ENCODE results near the gene MB21D2.

The MB21D2 gene

DNA sequence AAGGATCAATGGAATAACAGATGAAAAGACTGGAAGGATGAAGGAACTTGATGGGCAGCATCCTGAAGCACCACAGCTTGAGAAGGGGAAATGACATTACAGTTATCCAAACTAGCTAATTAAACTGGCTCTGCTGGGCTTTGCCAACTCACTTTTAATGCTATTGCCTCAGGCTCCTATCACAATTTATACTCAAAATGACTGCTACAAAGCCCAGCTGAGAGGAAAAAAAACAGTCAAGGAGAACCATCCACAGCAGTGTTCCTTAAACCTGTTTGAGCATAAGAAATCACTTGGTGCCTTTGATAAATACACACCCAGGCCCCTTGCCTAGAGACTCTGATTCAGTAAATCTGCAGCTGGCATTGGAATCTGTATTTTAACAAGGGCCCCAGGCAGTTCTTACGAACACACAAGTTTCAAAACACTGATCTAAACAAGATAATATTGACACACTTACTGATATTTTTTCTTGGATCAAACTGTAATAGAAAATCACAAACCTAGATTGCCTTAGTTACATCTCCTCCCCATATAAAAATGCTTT lies 85.8 kb downstream of the MB21D2 start:
- no peak for DNase-seq

DNA sequence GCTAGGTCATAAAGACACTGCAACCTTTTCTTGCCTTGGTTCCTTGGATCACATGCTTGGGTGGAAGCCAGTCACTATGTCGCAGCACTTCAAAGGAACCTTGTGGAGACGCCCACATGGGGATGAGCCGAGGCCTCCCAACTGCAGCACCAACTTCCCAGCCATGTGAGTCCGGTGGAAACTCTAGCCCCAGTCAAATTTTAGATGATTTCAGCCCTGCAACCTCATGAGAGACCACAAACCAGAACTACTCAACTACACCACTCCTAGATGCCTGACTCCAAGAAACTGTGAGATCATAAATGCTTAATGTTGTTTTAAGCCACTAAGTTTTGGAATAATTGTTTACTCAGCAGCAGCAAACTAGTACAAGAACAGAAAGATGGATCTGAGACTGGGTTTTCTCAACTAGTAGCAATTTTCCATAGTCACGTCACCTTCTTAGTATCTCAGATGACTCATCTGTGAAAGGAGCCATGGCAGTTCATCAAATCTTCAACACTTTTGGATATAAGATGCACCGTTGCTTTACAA lies 86.5 kb downstream of the MB21D2 start:
- DNase-seq = no peak

DNA sequence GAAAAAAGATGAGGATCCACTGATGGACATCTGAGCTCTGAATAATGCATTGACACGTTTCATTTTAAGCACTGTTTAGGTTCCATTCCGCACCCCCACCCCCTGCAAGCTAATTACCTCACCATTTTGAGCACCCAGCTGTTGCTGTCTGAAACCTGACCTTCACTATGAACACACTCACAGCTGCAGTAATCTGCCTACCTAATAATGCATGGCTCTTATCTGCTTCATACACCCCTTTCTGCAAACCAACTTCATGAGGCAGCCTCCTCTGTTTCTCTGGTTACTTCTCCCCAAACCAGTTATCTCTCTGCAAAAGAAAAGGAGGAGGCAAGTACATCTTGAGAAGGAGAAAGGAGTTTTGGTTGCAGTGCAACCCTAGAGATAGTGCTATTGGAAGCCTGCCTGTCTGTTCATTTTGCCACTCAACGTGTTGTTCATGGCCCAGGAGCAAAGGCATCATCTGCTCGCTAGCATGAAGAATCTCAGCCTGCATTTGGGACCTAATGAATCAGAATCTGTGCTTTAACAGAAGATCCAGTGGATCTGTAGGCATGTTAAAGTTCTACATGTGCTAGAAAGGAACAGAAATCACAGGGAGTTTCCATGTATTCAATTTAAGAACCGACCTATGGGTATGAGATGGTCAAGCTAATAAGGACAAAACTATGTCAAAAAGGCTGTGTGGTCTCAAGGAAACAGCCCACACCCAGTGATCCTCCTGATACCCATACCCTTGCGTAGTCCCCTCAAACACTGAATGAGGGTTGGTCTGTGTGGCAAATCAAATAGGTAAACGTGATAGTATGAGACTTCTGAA lies 87.2 kb downstream of the MB21D2 start:
- DNase-seq = no peak

DNA sequence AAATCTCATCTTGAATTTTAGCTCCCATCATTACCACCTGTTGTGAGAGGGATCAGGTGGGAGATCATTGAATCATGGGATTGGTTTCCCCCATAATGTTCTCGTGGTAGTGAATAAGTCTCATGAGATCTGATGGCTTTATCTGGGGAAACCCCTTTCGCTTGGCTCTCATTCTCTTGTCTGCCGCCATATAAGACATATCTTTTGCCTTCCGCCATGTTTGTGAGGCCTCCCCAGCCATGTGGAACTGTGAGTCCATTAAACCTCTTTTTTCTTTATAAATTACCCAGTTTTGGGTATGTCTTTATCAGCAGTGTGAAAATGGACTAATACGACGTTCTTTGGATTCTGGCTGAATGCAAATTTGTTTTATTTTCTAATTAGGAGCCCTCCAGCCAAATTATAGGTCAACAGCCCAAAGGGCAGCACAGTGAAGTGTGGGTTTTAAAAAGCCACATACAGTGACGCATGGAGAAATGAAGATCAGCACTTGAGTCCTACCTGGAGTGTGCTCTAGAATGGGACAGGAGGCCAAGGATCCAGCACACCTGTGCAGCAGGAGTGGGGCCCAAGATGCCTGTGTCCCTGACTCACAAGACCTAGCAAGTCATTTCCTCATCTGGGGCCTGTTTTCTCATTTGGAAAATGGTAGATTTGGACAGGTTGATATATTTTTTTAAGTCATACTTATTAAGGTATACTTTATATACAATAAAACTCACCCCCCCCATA lies 89.6 kb downstream of the MB21D2 start:
- DNase-seq = no peak

DNA sequence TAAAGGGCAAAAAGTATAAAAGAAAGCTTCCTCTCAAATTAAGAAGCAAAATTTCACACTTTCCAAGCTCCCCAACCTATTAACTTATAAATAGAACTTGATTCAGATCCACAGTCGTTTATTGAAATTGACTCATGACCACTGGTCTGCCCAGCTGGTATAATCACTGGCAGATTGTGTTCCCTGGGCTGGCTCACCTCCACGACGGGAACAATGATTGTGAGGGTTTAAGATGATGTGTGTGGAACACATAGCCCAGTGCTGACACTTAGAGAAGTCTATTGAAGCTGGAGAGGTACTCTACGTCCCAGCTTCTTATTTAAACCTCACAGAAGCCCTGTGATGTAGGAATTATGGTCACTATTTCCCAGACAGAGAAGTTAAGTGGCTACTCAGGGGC lies 90.4 kb downstream of the MB21D2 start:
- no peak for DNase-seq

DNA sequence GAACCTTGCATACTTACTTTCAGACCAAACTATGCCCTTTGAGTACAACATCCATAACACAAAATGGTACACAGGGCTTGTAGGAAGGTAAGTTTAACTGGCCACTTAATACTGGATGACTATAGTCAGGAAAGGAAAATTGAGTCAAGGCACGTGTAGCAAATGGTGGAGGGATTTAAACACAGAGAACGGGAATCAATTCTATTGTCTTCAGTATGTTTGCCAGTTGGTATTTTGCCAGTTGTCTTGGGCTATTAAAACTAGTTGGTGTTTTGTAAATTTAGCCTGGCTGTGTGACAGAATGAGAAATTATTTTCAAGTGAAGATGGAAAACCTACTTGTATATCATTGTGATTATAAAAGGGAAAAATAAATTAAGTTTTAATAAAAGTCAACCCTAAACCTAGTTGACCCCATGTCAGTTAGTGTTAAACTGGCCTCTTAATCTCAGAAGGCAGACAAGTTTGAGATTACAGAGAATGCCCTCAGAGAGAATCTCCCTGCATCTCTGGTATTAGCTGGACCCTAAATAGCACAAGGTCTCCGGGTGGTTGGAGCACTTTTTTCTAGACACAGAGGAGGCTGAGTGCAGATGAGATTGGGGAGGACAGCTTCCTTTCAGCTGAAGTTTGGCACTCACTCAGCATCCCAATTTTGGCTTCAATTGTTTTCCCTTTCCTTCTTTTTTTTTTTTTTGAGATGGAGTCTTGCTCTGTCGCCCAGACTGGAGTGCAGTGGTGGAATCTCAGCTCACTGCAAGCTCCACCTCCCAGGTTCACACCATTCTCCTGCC lies 91.2 kb downstream of the MB21D2 start:
- no peak for DNase-seq

DNA sequence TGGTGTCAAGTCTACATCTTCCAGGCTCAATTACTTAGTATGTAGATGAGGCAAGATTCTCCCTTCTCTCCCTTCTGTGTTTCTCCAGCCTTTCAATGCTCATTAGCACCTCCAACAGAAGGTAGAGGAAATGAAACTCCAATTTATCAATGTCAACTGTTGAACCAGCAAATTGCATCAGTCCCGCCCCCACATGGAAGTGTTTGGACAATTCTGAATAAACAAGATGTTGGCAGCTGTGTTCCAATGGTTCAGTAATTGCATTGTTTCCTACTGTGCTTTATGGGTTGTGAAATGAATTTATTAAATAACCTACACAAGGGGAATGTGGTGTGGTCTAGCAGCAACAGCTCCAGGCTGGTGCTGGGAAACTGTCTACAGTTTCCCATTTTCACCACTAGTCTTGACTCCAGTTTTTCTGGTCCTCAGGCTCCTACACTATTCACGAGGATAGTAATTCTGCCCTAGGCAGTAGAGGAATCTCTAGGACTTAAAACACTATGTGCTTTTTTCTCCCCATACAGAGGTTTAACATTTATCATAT lies 91.9 kb downstream of the MB21D2 start:
- no peak for DNase-seq

DNA sequence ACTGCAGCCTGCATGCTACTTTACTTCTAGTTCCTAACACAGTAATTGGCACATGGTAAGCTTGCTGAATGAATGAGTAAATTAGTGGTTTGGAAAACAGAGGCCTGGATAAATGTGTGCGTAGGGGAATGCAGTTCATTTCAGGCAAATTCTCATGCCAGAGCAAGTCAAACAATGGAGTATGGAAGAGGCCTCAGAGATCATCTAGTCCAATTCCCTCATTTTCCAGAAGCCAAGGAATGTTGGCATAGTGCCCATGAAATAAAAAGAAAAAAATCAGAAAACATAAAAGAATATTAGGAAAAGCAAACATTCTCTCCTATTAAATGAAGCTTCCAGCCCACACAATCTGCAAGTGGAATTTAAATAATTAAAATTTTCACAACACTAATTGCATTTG lies 92.4 kb downstream of the MB21D2 start:
- DNase-seq = no peak

DNA sequence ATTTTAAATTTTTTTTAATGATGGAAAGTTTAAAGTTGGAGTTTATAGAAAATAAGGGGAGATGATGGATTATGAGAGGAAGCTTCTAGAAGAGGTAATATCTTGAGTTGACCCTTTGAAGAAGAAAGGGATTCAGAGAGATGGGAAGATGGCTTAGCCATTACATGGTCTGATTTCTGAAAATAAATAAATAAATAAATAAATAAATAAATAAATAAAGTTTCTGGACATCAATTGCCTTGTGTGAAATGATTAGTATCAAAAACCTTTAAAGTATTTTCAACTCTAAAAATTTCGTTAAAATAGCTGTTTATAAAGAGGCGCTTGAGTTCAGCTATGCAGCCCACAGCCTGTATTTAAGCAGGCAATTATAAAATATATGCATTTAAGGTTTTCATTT lies 93.3 kb downstream of the MB21D2 start:
- DNase-seq = no peak

DNA sequence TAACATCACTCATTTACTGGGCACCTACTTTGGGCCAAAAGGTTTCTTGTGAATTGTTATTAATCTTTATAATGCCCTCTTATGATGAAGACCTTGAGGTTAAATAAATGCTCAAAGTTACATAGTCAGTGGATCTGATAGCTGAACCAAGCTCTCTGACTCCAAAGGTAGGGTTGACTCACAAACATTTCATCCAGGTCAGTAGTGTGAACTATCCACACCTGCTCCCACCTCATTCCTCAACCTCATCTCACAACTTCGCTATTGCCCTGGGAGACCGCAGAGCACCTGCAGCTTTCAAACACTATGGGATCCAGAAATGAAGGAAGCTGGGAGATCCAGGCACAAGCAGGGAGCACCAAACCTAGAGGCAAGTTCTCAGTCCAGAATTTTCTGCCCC lies 96.5 kb downstream of the MB21D2 start:
- DNase-seq = no peak

DNA sequence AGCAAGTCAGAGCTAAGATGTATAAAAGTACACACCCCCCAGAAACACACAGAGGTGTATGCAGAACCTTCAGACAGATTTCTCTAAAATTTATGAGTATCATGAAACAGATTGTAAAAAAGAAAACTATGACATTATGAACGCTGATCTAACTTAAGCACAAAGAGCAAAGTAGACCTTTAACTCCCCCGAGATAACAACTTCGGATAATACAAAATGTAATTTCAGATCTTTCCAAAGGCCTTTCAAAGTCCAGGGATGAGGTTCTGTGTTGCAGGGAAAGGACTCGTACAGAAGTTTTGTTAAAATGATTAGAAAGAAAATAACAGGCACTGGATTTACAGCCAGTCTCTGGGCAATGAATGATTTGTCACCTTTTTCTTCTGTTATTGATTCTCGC lies 97.5 kb downstream of the MB21D2 start:
- DNase-seq = no peak

DNA sequence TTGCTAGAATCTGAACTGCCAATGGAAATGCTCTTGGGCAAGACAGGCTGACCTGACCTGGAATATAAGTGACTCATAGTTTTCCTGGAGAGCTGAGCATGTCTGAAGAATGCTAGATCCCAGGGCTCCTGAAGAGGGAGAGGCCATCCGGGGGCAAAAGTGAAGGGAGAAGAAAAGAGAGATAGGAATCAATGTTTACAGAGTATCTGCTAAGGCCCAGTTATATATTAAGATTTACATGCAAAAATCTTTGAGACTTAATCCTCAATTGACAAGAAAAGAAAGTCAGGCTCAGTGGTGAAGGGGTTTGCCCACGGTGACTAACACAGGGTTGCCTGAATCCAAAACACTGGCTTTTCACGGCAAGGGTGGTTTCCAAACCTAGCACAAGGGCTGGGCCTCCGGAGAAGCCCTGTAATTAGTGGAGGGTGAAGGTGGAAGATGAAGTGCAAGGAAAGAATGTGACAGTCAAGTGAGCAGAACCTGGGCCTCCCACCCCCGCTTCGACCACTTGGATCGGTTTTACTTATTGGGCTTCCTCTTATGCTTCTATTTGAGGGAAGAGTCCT lies 98.6 kb downstream of the MB21D2 start:
- no peak for DNase-seq

DNA sequence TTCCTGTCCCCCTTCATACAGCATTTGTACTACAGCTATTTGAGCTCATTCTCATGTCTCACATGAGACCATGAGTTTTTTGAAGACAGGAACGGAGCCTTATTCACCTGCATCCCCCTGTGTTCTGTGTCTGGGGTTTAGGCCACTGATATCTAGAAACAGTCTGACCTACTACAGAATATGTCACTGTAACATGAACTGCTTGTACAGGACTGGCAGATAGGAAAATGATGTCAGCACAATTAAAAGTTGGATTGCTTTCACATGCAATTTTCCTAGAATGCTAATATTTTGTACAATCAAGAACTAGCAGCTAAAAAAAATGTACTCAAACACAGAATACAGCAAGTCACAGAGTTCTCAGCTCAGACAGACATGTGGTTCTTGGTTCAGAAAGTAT lies 99.5 kb downstream of the MB21D2 start:
- no peak for DNase-seq

DNA sequence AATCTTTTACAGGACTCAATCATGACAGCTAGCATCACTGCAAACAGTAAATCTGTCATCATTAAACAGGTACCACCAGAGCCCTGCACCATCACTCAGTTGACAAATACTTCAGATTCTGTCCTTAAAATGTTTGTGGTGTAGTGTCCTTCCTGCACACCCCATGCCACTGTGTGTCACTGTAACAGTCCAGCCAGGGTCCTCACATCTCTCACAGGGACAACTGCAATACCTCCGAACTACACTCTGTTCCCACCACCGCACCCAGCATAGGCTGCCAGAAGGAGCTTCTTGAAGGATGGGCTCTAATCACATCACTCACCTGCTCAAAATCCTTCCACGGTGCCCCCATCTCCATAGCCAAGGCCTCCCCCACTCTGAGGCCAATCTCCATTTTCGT lies 100.2 kb downstream of the MB21D2 start:
- DNase-seq = no peak

DNA sequence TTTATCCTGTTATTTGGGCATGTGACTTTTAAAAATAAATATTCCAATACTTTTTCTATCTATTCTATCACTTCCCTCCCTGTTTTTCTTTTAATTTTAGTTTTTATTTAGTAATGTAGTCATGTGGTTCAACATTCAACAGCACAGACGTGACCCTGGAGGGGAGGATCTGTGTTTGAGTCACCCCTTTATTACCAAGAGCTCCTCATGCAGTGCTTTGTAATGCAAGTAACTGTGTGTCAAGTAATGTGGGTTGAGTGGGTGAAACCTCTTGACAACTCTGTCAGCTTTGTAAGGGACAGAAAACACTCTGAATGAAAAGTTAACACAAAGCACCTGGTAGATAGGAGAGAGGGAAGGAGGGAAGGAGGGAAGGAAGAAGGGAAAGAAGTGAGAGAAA lies 100.6 kb downstream of the MB21D2 start:
- no peak for DNase-seq

DNA sequence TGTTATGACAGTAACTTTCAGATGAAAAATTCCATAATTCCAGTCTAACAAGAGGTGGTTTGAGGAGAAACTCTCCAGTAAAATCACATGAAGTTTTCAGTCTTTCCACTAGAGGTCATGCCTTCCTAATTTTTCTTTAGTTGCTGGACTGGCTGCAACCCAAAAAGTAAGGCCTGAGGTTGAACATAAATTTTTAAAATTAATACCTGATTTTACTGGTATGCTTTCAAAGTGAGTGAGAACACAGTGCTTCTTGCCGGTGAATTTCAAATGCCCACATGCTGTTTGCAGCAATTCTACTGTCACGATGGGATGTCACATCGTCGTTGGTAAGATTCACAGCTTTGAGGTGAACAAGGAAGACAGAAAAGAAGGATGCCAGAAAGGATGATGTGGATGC lies 101.3 kb downstream of the MB21D2 start:
- no peak for DNase-seq

DNA sequence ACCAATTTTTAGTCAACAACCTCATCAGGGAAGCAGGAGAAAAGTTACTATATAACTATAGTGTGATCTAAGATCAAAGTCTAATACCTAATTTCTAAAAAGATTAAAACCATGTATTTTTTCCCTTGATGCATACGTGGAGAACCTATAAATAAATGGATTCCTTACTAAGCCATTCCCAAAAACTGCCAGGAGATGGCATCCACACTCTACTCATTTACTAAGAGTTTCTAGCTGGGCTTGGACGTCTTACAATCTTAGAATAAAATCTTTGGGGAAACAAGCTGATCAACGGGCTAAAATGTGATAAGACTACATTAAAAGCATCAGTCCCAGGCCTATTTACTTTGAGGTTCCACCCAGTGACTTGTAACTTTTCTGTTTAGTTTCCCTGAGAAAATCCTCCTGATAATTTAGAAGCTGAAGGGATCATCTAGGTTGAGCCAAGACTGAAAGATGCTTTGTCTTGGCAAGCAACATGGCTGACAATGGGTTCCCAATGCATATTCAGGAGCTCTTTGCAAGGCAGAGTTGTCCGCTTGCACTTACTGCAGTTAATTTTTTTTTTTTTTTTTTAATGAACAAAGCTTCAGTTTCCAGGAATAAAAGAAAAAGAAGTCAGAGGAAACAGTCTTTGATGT lies 104.8 kb downstream of the MB21D2 start:
- no peak for DNase-seq

DNA sequence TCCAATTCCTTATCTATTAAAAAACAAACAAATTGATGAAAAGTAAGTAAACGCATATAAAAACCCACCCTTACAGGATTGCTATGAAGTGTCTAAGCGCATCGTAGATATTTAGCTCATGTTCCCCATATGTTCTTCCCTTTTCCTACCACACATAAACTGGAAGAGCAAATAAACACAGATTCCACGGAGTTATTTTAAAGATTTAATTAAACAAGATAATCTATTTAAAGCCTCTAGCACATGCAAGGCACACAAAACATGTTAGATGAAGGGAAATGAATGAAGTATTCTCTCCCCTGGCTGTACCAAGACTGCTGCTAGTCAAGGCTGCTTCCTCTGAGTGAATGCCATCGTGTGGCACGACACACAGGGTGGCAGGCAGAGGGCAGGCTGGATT lies 111.9 kb downstream of the MB21D2 start:
- DNase-seq = no peak

DNA sequence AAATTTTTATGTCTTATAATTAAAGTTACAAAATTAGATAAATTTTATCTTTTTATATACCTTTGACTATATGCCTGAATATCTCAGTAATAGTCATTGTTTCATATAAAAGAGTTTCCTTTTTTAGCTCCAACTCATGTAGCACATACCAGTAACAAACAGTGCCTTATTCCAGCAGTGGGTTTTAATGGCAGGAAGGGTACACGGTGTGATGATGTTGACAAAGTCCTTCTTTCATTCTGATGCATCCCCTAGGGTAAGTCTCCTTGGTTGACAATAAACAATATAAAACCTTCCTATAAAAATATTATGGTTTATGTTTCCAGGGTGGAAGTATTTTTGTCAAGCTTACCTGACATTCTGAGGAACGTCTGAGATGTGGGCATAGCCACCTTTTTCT lies 113.2 kb downstream of the MB21D2 start:
- no peak for DNase-seq

DNA sequence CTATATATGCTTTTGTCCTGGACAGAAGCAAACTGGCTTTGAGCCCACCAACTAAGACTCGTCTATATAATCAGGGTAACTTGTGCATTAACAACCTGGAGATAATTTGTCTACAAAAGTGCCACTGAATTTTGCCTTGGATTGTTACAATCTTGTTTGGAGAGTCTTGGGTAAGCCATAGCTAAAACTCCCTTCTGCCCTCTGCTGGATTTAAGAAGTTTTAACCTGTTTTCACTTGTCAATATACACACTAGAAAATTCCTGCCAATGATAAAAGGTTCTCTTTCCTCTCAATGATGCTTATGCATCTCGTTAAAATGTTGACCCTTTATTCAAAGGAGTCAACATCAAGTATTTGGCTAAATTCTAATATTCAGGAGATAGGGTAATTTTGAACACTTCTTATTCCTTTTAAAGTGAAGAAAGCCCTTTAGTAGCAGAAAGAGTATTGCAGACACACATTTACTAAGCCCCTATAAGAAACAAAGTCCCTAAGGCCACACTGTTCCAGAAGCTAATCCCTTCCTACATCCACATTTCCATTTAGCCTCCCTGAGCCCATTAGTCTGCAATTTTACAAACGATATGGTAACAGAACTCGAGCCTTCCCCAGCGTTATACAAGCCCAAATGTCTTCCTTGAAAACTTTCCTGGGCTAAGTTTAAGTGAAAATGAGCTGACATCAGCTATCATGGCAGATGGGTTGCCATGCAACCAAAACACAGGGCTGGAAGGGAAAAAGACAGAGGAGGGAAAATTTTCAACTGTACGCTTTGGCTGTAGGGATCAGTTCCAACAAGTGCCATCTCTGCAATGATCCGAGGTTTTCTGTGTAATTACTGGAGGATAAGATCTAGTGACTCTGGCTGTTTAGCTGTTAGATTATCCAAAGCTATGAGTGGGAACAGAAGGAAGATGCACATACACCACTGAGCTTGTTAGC lies 114.4 kb downstream of the MB21D2 start:
- DNase-seq = no peak

DNA sequence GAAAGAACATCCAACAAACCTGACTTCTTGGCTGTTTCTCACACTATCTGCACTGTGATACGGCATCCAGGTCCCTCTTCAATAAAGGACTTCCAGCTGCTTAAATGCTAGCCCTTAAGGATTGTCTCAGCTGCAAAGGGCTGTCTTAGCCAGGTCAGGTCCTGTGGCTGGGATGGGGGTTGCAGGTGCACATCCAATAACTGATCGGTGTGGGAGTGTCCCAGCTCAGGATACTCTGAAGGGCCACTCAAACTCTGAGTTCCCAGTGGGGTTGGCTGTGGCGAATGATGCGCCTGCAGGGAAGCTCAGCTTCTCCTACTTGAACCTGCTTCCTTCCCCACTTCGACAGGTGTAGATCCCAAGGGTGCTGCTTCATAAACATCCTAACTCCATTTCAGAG lies 115.7 kb downstream of the MB21D2 start:
- no peak for DNase-seq

Measured in activated CD4-positive, alpha-beta T cell treated with anti-CD3 and anti-CD28 coated beads for 1 hour (primary cell).